KOPT-K1 (cell line): ENCODE results near the gene ACOT11.
"Not testable (repeated sequence)": the region's sequence is repeated elsewhere in the genome, so short reads cannot be mapped to it uniquely, and the experiment has no call there.

Experiments
- H3K27ac ChIP-seq: fragments of 200-600 bp; sonication (generic); 2 replicates; pipeline ENCODE4 v1.5.1; 2016; ENCODE audit warnings: antibody characterized with exemption, mild to moderate bottlenecking, low read depth, low read length; ENCODE audit not compliant: poor library complexity, severe bottlenecking
- H3K36me3 ChIP-seq: fragments of 200-600 bp; sonication (generic); 2 replicates; pipeline ENCODE4 v1.5.1; 2017; ENCODE audit warnings: antibody characterized with exemption, mild to moderate bottlenecking, low read length, moderate library complexity; ENCODE audit not compliant: insufficient read depth
- H3K9me3 ChIP-seq: fragments of 200-600 bp; sonication (generic); 2 replicates; pipeline ENCODE4 v1.5.1; 2017; ENCODE audit warnings: antibody characterized with exemption, low read length, mild to moderate bottlenecking; ENCODE audit not compliant: insufficient read depth, poor library complexity, severe bottlenecking

The ACOT11 gene

GRCh38 chr1:54615531-54616279 lies 67.7 kb downstream of the ACOT11 start:
- Histone ChIP-seq H3K27ac (no peak overlapping the region), H3K9me3 (no peaks in the 10 kb centered on the region), H3K36me3 (no peaks in the 10 kb centered on the region)

GRCh38 chr1:54619749-54620148 lies 71.7 kb downstream of the ACOT11 start:
- H3K36me3 ChIP-seq = no peaks in the 10 kb centered on the region
- no peak overlapping the region for H3K27ac ChIP-seq
- no peaks in the 10 kb centered on the region for H3K9me3 ChIP-seq

- Histone ChIP-seq H3K27ac (no peak within 1 kb of the TSS), H3K36me3 (no peaks in the 10 kb centered on the region), H3K9me3 (no peaks in the 10 kb centered on the region)
Observed at GRCh38 chr1:54623216-54624007, 75.4 kb downstream of the ACOT11 start, which contains the start of gene FAM151A. FAM151A (minus strand) TSS chr1:54623525; CDS start chr1:54623395, 130 bp downstream.

- Histone ChIP-seq H3K36me3 (no peaks in the 10 kb centered on the region), H3K27ac (no peak overlapping the region)
Observed at GRCh38 chr1:54624466-54625464, 76.7 kb downstream of the ACOT11 start.

GRCh38 chr1:54627196-54627595 lies 79.2 kb downstream of the ACOT11 start:
- Histone ChIP-seq H3K36me3 (no peaks in the 10 kb centered on the region), H3K9me3 (no peaks in the 10 kb centered on the region), H3K27ac (no peak overlapping the region)

More at GRCh38 chr1:54624466-54625464, 76.7 kb downstream of the ACOT11 start:
- no peaks in the 10 kb centered on the region for H3K9me3 ChIP-seq

GRCh38 chr1:54635804-54636203 lies 87.8 kb downstream of the ACOT11 start:
- H3K36me3 ChIP-seq, H3K27ac ChIP-seq, H3K9me3 ChIP-seq: not testable (repeated sequence)

- not testable (repeated sequence) for H3K27ac ChIP-seq
Observed at GRCh38 chr1:54636461-54637446, 88.7 kb downstream of the ACOT11 start.

GRCh38 chr1:54640361-54640760 lies 92.3 kb downstream of the ACOT11 start:
- no peak overlapping the region for H3K27ac ChIP-seq
- no peaks in the 10 kb centered on the region for H3K36me3 ChIP-seq

More at GRCh38 chr1:54636461-54637446, 88.7 kb downstream of the ACOT11 start:
- H3K9me3 ChIP-seq, H3K36me3 ChIP-seq: not testable (repeated sequence)

GRCh38 chr1:54640863-54641836 lies 93.1 kb downstream of the ACOT11 start, which contains the start of gene MROH7:
MROH7 (plus strand) TSS chr1:54641786; CDS start chr1:54652927, 11,141 bp downstream.
- Histone ChIP-seq H3K9me3 (peaks cover 16% of the 10 kb centered on the region), H3K36me3 (no peaks in the 10 kb centered on the region), H3K27ac (no peak within 1 kb of the TSS)

More at GRCh38 chr1:54640361-54640760, 92.3 kb downstream of the ACOT11 start:
- peaks cover 16% of the 10 kb centered on the region for H3K9me3 ChIP-seq

- H3K9me3 ChIP-seq = peaks cover 16% of the 10 kb centered on the region
- no peaks in the 10 kb centered on the region for H3K36me3 ChIP-seq
- H3K27ac ChIP-seq = no peak overlapping the region
Observed at GRCh38 chr1:54643736-54644135, 95.7 kb downstream of the ACOT11 start.

GRCh38 chr1:54645806-54646676 lies 98.0 kb downstream of the ACOT11 start:
- no peak overlapping the region for H3K27ac ChIP-seq
- H3K36me3 ChIP-seq = no peaks in the 10 kb centered on the region
- H3K9me3 ChIP-seq = peaks cover 16% of the 10 kb centered on the region
